ENCODE data around the gene NUPR2. TPM values are rescaled to one million over a fixed set of nuclear protein-coding genes. Genes with fewer than 3 reads are reported as not detected.
"Not testable (repeated sequence)": the region's sequence is repeated elsewhere in the genome, so short reads cannot be mapped to it uniquely, and the experiment has no call there.

Gene NUPR2
- total RNA-seq, 4 donors from 2014 or later, result not detected

DNA sequence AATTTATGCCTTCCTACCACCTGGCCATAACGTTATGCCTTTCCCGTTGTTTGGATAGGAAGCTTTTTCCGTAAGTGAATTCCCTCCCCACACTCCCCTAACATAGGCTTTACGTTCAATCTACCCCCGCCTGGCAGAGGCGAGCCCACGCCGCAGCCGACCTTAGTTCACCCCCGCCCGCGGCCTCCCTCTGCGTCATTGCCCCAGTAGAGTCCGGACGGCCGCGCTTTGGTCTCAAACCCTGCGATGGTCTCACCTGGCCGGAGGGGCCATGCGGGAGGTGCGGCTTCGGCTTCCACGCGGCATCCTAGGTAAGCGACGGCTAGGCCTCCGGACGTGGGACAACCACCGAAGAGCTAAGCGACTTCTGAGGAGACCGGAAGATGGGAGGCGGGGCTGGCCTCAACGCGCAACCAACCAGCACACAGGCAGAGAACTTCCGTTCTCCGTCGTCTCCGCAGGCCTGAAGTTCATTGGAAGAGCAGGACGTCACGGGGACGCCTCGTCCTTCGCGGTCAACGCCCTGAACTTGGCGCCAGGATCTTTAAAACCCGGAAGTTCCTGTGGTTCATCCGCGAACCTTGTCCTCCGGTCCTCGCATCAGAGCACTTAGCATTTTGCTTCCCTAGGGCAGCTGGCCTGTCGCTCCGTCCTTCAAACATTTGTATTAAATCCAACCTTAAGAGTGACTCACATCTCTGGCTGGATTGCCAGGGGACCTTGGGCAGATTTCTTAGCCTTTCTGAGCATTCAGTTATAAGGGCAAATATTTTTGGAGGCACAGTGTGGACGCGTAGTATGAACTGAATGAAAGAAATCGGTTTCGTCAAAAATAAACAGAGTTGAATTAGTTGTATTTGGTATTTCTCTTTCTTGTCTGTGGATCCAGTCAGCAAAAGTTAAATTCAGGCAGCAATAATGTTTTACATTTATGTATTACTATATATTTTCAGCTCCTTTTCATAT, 9.8 kb downstream of the NUPR2 start, which contains the start of gene CHCHD2:
CHCHD2 (minus strand) TSS at position 369 of the 966 bp plus-strand sequence; CDS start at position 306, 63 bp downstream.
- H3K4me3 ChIP-seq, result peak within 1 kb of the TSS; percentile 75 to 95 (median 86)
- H3K27ac ChIP-seq, result peak within 1 kb of the TSS; percentile 92 to 98 (median 94)
- in situ Hi-C loops (cut with MboI; ENCODE audit: low sequenced_read_pairs in 4 of 4) (no loop called here), intact Hi-C loops (cut with DNase I; ENCODE audit: low total_unique reads) (loop anchor here (1.0 to 10.0 kb wide), 5 partner anchors 14 to 532 kb away; partner anchors contain the start of genes CCT6A, PHKG1, PSPH and VOPP1)
- H3K36me3 ChIP-seq, result peaks cover 0 to 29% of the 10 kb centered on the region in 2 donors
- H3K27me3 ChIP-seq, result no peaks in the 10 kb centered on the region
- H3K4me1 ChIP-seq, result peaks cover 18 to 19% of the 10 kb centered on the region in 2 donors
- TF ChIP-seq POLR2A (IDR thresholded peaks at IDR 0.05) (peak; percentile 92 to 93), CTCF (IDR thresholded peaks at IDR 0.05 in 4 of 5, conservative IDR thresholded peaks at IDR 0.05 in 1 of 5) (peak in 1 of 5 experiments; percentile 2)
- ATAC-seq, result peak; percentile 99 to 100
- H3K9me3 ChIP-seq, result no peaks in the 10 kb centered on the region
- DNase-seq, result peak; percentile 96 to 98

DNA sequence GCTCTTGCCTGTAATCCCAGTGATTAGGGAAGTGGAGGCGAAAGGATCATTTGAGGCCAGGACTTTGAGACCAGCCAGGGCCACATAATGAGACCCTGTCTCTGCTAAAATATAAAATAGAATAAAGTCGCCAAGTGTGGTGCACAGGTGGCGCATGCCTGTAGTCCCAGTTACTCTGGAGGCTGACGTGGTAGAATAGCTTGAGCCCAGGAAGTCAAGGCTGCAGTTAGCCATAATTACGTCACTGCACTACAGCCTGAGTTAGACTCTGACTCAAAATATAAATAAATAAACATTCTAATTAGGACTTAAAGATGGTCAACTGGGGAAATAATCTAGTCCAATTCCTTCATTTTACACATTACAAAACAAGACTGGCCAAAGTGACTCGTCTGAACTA, 10.7 kb downstream of the NUPR2 start:
- H3K27ac ChIP-seq, result peak overlapping the region; percentile 92 to 98 (median 94)
- in situ Hi-C loops (cut with MboI; ENCODE audit: low sequenced_read_pairs in 4 of 4), result no loop called here

GRCh38 chr7:56104138-56104537, 12.1 kb downstream of the NUPR2 start:
- intact Hi-C loops (cut with DNase I; ENCODE audit: low total_unique reads), result loop anchor here (10.0 kb wide), 1 partner anchor 529 kb away; the partner anchor contains the start of gene VOPP1

More for the DNA sequence above, 10.7 kb downstream of the NUPR2 start:
- H3K4me1 ChIP-seq, result peaks cover 18 to 19% of the 10 kb centered on the region in 2 donors
- no peaks in the 10 kb centered on the region for H3K27me3 ChIP-seq
- no peaks in the 10 kb centered on the region for H3K9me3 ChIP-seq
- peak overlapping the region; percentile 75 to 95 (median 86) for H3K4me3 ChIP-seq
- intact Hi-C loops (cut with DNase I; ENCODE audit: low total_unique reads), result loop anchor here (5.0 to 10.0 kb wide), 2 partner anchors 218 to 531 kb away; partner anchors contain the start of genes VOPP1 and ZNF713
- DNase-seq, result no peak
- peak in 1 of 2 donors; percentile 51 for ATAC-seq
- H3K36me3 ChIP-seq, result peaks cover 0 to 38% of the 10 kb centered on the region in 2 donors
- TF ChIP-seq CTCF (IDR thresholded peaks at IDR 0.05 in 4 of 5, conservative IDR thresholded peaks at IDR 0.05 in 1 of 5) (no peak), POLR2A (IDR thresholded peaks at IDR 0.05) (no peak)

DNA sequence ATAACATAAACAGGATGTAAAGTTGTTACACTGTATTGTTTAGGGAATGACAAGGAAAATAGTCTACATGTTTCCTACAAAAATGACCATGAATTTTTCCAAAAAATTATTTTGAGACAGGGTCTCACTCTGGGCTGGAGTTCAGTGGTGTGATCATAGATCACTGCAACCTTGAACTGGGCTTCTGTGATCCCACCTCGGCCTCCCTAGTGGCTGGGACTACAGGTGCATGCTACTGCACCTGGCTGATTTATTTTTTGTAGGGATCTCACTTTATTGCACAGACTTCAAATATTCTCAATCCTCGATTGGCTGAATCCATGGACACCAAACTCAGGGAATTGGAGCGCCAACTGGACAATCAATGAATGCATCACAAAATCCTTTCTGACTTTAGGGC, 16.6 kb downstream of the NUPR2 start:
- DNase-seq (no peak), ATAC-seq (no peak)
- TF ChIP-seq POLR2A (IDR thresholded peaks at IDR 0.05) (no peak), CTCF (IDR thresholded peaks at IDR 0.05 in 4 of 5, conservative IDR thresholded peaks at IDR 0.05 in 1 of 5) (no peak)
- peaks cover 0 to 51% of the 10 kb centered on the region in 2 donors for H3K36me3 ChIP-seq
- no peaks in the 10 kb centered on the region for H3K9me3 ChIP-seq
- H3K27me3 ChIP-seq, result no peaks in the 10 kb centered on the region
- H3K4me1 ChIP-seq, result peaks cover 12 to 18% of the 10 kb centered on the region in 2 donors
- H3K4me3 ChIP-seq, result no peak overlapping the region
- intact Hi-C loops (cut with DNase I; ENCODE audit: low total_unique reads) (loop anchor here (10.0 kb wide), 1 partner anchor 525 kb away; the partner anchor contains the start of gene VOPP1), in situ Hi-C loops (cut with MboI; ENCODE audit: low sequenced_read_pairs in 4 of 4) (loop anchor here in 1 of 4 donors (25.0 kb wide), 1 partner anchor 462 kb away; no protein-coding TSS in a partner anchor)
- no peak overlapping the region for H3K27ac ChIP-seq

More at GRCh38 chr7:56104138-56104537, 12.1 kb downstream of the NUPR2 start:
- H3K27me3 ChIP-seq; H3K9me3 ChIP-seq; DNase-seq; ATAC-seq; H3K27ac ChIP-seq; in situ Hi-C loops (cut with MboI; ENCODE audit: low sequenced_read_pairs in 4 of 4); H3K4me3 ChIP-seq: not testable (repeated sequence)
- H3K4me1 ChIP-seq, result peaks cover 18 to 19% of the 10 kb centered on the region in 2 donors
- peaks cover 0 to 51% of the 10 kb centered on the region in 2 donors for H3K36me3 ChIP-seq

GRCh38 chr7:56098187-56099008, 17.8 kb downstream of the NUPR2 start:
- ATAC-seq; H3K27me3 ChIP-seq; DNase-seq; intact Hi-C loops (cut with DNase I; ENCODE audit: low total_unique reads); H3K9me3 ChIP-seq; H3K4me3 ChIP-seq: not testable (repeated sequence)
- in situ Hi-C loops (cut with MboI; ENCODE audit: low sequenced_read_pairs in 4 of 4), result loop anchor here in 1 of 4 donors (25.0 kb wide), 1 partner anchor 461 kb away; no protein-coding TSS in a partner anchor
- Histone ChIP-seq H3K4me1 (peaks cover 6 to 10% of the 10 kb centered on the region in 2 donors), H3K27ac (peak overlapping the region in 3 of 4 donors; percentile 56 to 70 (median 66)), H3K36me3 (peaks cover 0 to 42% of the 10 kb centered on the region in 2 donors)

Data from gastrocnemius medialis (tissue), 4 donors.